Adrenal gland (tissue), 5 donors: ENCODE measurements around the gene ERCC5.

Source experiments
- POLR2A ChIP-seq, 2 donors: fragments of 450-650 bp; IDR thresholded peaks; one replicate each; pipeline ENCODE4 v1.6.1; 2017; ENCODE audit warnings: antibody characterized with exemption in 2 of 2, mild to moderate bottlenecking in 2 of 2, moderate library complexity in 1 of 2
- TF ChIP-seq, protein P1 (sequence below), 6 experiments: fragments of 450-650 bp in 4 of 6; fragments of 200-600 bp in 2 of 6; sonication (generic) in 1 of 6; IDR thresholded peaks; 1 replicate in 5 of 6; 2 replicates in 1 of 6; pipeline versions ENCODE4 v1.5.1 to v1.8.0; 2016 to 2021; ENCODE audit warnings: antibody characterized with exemption in 6 of 6, mild to moderate bottlenecking in 2 of 6, moderate library complexity in 1 of 6
- donor health status: DM: no; HTN: no; CAD: no.

DNA sequence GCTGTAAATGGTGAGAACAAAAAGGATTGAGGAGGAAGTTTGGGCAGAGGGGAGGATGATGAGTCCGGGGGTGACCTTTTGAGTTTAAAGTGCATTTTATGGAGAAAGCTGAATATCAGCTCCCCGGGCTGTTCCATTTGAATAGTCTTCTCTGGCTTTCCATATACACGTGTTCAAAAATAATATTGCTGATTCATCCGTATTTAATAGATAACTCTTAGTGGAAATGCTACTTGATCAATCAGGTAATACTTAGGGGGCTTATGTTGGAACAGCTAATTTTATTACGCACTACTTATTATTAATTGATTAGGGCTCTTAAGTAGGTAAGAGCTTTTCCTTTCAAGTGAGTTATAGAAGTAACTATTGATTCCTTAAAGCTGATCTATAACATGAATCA is 76.4 kb downstream of the ERCC5 start:
- TF ChIP-seq, protein P1, sequence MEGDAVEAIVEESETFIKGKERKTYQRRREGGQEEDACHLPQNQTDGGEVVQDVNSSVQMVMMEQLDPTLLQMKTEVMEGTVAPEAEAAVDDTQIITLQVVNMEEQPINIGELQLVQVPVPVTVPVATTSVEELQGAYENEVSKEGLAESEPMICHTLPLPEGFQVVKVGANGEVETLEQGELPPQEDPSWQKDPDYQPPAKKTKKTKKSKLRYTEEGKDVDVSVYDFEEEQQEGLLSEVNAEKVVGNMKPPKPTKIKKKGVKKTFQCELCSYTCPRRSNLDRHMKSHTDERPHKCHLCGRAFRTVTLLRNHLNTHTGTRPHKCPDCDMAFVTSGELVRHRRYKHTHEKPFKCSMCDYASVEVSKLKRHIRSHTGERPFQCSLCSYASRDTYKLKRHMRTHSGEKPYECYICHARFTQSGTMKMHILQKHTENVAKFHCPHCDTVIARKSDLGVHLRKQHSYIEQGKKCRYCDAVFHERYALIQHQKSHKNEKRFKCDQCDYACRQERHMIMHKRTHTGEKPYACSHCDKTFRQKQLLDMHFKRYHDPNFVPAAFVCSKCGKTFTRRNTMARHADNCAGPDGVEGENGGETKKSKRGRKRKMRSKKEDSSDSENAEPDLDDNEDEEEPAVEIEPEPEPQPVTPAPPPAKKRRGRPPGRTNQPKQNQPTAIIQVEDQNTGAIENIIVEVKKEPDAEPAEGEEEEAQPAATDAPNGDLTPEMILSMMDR (IDR thresholded peaks at IDR 0.05) = no peak
- no peak for TF ChIP-seq POLR2A (IDR thresholded peaks at IDR 0.05)
